Activated CD4-positive, alpha-beta T cell treated with anti-CD3 and anti-CD28 coated beads, Interleukin-2, amount 50 U/mL, for 48 hours (primary cell): ENCODE measurements around the gene GJA3.

Experiments
- DNase-seq, 2 experiments: peaks; one replicate each; pipeline ENCODE4 v3.0.0-alpha.2; 2020

The GJA3 gene

GRCh38 chr13:20160306-20161274 is at the start of gene GJA3:
Gene GJA3, minus strand, starts transcription at chr13:20161052. Its CDS starts 17,764 bp downstream, at chr13:20143288.
- DNase-seq, result peak; percentile 57 to 63

DNA sequence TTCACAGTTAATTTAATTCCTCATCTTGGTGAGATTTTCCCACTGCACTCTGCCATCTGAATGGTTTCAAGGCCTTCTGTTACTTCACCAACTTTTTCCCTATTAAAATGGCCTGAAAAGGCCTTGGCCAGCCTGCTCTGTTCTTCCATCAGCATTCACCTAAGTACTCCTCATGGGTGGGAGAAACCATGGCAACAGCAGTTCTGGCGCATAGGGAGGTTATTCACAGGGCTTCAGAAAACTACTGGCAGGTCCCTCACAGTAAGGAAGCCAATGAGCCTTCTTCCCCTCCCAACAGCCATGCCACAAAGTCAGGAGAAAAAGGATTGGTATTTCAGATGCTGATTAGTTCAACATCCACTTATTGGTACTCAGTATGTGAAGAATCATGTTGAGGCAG is 49.1 kb upstream of the GJA3 start:
- DNase-seq, result no peak

DNA sequence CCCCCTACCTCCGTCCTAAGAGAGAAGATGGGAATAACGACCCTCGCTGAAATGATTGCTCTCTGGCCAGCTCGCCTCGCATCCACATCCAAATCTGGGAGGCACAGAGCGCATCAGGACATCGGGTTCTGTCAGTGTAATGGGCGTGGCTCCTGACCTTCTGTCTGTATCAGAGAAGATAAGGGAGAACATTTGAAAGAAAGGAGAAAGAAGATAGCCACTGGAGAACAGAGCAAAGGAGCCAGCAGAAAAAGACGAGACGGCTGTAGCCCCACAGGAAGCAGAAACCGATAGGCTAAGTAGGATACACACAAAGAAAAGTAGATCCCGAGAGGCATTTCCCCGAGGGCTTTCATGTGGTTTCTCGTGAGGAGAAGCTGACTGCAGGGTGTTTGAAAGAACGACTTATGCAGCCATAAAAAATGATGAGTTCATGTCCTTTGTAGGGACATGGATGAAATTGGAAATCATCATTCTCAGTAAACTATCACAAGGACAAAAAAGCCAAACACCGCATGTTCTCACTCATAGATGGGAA is 45.9 kb upstream of the GJA3 start:
- DNase-seq, result no peak

DNA sequence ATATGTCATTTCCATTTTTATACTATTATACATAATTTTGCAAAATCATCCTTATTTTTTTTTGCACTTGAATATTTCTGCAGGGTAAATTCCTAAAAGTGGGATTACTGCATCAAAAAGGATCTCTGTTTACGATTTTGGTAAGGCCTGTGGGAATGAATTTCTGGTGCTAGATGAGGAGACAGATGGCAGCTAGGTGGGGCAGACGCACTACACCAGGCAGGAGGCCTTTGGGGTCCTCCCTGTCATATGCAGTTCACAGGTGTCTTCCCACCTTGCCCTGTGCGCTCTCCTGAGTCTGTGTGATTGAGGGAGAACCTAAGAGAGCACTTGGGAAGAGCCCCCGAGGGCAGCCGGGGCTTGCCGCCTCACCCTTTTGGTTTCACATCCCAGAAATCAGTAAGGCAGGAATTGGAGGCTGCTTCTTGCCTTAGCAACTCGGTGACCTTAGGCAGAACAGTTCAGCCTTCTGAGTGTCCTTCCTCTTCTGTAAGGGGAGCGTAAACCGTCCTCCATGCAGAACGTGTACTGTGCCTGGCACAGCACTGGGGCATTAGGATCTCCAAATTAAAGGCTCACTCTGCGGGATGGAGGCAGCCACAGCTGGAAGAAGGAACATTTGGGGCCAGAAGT is 45.3 kb upstream of the GJA3 start:
- DNase-seq, result no peak

DNA sequence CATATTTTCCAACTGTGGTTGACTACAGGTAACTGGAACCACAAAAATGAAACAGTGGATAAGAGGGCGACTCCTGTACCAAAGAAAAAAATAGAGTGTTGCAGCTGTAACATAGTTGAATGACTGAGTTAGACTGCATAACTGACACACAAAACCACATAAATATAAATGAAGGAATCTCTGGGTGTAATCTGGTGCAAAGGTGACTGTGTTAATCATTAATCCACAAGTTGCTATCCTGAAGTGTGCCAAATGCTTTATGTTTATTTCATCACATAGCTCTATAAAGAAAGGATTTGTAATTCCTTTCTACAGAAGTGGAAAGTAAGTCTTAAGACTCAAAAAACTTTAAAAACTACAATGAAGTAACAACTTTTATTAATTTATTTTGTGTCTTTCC is 37.9 kb upstream of the GJA3 start:
- DNase-seq, result no peak

GRCh38 chr13:20197361-20197834 is 36.5 kb upstream of the GJA3 start:
- no peak for DNase-seq

- DNase-seq, result no peak
Observed at GRCh38 chr13:20195801-20196200, 34.9 kb upstream of the GJA3 start.

- DNase-seq, result peak; percentile 26 to 48
Observed at GRCh38 chr13:20193907-20194631, 33.2 kb upstream of the GJA3 start.

GRCh38 chr13:20193162-20193906 is 32.5 kb upstream of the GJA3 start:
- peak in 1 of 2 experiments; percentile 14 for DNase-seq

DNA sequence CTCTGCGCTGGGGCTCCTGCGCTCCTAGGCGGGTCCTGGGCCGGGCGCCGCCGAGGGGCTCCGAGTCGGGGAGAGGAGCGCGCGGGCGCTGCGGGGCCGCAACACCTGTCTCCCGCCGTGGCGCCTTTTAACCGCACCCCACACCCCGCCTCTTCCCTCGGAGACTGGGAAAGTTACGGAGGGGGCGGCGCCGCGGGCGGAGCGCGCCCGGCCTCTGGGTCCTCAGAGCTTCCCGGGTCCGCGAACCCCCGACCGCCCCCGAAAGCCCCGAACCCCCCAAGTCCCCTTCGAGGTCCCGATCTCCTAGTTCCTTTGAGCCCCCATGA is 31.9 kb upstream of the GJA3 start, which contains the start of gene GJB2:
GJB2 (minus strand) TSS at position 103 of the 326 bp plus-strand sequence. CDS start 3,357 bp downstream, outside the sequence.
- peak in 1 of 2 experiments; percentile 25 for DNase-seq

- DNase-seq, result peak; percentile 26 to 27
Observed at GRCh38 chr13:20192158-20192835, 31.4 kb upstream of the GJA3 start.

- DNase-seq, result no peak
Observed at GRCh38 chr13:20191311-20192157, 30.7 kb upstream of the GJA3 start.

DNA sequence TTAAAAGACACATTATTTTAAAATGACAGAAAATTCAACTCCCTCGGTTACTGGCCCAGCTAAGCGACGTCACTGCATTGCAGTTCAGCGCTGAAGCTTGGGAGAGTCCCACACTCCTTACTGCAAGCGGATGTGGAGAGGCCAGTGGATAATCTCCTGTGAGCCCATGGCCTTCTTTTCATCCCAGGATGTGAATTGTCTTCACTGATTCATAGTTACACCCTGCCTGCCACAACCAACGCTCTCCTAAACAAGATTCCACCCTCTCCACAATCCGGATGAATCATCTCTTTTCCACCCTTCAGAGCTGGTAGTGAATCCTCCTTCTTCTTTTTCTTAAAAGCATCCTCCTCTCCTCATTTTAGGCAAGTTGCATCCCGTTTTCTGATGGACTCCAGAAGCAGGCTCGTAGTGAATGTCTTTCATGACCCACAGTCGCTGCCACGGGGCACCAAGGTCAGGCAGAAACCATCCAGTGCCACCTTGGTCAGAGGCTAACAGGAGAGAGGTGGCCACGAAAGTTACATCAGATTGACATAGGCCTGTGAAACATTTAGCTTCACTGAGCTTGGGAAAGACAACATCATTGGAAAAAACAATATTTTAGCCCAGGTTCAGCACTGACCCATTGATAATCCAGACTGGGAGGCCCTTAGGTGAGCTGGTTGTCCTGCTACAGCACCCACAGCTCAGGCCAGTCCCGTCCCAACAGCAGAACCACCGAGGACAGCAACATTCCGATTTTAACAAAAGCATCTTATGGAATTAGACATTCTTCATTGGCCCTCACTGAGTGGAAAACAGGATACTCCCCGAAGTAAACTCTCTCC is 29.8 kb upstream of the GJA3 start:
- no peak for DNase-seq

- no peak for DNase-seq
Observed at GRCh38 chr13:20190076-20190475, 29.2 kb upstream of the GJA3 start.

GRCh38 chr13:20188667-20189553 is 28.1 kb upstream of the GJA3 start:
- no peak for DNase-seq

DNA sequence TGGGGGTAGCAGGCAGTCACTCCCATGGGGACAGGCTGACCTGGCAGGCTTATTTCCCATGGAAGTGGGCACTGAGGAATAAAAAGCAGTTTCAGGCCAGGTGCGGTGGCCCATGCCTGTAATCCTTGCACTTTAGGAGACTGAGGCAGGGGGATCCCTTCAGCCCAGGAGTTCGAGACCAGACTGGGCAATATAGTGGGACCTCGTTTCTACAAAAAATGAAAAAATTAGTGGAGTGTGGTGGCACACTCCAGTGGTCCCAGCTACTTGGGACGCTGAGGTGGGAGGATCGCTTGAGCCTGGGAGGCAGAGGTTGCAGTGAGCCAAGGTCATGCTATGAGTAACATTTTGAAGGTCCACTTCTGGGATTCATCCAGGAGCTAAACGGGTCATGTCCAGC is 25.9 kb upstream of the GJA3 start:
- no peak for DNase-seq

DNA sequence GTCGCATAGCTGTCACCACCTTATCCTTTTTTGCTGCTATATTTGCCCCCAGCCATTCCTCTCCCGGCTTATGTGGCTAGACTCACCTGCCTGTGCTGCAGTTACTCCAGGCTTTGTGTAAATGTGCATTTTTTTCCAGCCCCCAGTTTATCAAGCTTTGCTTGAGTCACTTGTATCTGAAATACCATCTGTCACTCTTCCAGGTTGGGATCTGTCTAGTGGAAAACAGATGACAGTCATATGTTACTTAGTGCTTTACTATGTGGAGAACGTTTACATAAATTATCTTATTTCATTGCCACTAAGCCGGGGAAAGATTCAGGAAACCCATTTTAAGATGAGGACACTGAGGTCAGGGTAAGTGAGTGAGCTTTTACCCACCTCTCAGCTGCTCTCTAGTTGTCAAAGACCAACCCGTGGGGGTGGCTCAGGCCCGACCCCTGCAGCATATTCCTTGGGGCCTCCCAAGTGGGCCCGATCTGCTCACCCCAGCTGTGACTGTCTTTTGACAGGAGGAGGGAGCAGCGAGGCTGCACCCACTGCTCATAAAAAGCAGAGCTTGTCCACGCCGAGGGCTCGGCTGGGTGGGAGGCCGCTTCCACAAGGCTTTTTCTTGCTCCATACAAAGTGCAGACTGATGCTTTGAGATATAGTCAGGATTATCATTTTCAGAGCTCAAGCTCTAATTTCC is 24.7 kb upstream of the GJA3 start:
- DNase-seq, result no peak
